Inflammatory macrophage treated with lipopolysaccharide for 1 hour (primary cell): ENCODE measurements around the gene RPL36AL.
"Not testable (repeated sequence)": the region's sequence is repeated elsewhere in the genome, so short reads cannot be mapped to it uniquely, and the experiment has no call there.

Experiments used
- DNase-seq, 2 donors: peaks; one replicate each; pipeline ENCODE4 v3.0.0-alpha.2; 2020 to 2022

The RPL36AL gene

GRCh38 chr14:49620182-49621113 is at the start of gene RPL36AL, which contains the start of gene MGAT2:
Gene RPL36AL, minus strand, starts transcription at chr14:49620626. Its CDS starts 1,522 bp downstream, at chr14:49619104.
Gene MGAT2, plus strand, starts transcription at chr14:49620799. Its CDS starts 470 bp downstream, at chr14:49621269.
- DNase-seq: peak; percentile 96 to 97

DNA sequence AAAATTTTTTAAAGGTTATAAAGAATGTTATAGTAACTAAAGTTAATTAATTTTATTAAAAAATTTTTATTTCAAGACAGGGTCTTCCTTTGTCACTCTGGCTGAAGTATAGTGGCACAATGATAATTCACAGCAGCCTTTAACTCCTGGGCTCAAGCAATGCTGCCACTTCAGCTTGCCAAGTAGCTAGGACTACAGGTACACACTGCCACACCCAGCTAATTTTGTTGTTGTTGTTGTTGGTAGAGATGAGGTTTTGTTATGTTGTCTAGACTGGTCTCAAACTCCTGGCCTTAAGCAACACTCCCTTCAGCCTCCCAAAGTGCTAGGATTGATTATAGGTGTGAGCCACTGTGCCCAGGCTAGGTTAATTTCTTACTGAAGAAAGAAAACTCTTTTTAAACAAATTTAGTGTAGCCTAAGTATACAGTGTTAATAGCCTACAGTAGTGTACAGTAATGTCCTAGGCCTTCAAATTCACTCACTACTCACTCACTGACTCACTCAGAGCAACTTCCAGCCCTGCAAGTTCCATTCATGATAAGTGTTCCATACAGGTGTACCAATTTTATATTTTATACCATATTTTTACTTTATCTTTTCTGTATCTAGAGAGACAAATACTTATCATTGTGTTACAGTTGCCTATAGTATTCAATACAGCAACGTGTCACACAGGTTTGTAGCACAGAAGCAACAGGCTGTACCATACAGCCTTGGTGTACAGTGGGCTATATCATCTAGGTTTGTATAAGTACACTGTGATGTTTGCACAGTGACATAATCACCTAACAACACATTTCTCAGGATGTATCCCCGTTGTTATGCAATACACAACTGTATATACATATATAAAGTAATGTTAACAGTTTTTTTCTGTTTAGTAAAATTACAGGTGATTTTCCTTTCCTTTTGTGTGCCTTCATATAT is 39.4 kb upstream of the RPL36AL start:
- DNase-seq: no peak

DNA sequence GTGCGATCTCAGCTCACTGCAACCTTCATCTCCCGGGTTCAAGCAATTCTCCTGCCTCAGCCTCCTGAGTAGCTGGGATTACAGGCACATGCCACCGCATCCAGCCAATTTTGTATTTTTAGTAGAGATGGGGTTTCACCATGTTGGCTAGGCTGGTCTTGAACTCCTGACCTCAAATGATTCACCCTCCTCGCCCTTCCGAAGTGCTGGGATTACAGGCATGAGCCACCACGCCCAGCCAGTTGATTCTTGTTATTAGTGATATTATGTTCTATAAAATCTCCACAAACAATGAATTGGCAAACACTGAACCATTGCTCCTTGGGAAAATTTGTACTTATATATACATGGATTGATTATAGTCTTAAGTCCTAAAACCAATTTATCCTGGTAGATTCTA is 37.1 kb upstream of the RPL36AL start:
- DNase-seq: not testable (repeated sequence)

GRCh38 chr14:49654511-49654910 is 34.1 kb upstream of the RPL36AL start:
- DNase-seq: no peak

GRCh38 chr14:49653508-49653907 is 33.1 kb upstream of the RPL36AL start:
- DNase-seq: no peak

- DNase-seq: no peak
Measured at GRCh38 chr14:49642163-49642562, 21.7 kb upstream of the RPL36AL start.

- DNase-seq: no peak
Measured at GRCh38 chr14:49641697-49642129, 21.3 kb upstream of the RPL36AL start.

DNA sequence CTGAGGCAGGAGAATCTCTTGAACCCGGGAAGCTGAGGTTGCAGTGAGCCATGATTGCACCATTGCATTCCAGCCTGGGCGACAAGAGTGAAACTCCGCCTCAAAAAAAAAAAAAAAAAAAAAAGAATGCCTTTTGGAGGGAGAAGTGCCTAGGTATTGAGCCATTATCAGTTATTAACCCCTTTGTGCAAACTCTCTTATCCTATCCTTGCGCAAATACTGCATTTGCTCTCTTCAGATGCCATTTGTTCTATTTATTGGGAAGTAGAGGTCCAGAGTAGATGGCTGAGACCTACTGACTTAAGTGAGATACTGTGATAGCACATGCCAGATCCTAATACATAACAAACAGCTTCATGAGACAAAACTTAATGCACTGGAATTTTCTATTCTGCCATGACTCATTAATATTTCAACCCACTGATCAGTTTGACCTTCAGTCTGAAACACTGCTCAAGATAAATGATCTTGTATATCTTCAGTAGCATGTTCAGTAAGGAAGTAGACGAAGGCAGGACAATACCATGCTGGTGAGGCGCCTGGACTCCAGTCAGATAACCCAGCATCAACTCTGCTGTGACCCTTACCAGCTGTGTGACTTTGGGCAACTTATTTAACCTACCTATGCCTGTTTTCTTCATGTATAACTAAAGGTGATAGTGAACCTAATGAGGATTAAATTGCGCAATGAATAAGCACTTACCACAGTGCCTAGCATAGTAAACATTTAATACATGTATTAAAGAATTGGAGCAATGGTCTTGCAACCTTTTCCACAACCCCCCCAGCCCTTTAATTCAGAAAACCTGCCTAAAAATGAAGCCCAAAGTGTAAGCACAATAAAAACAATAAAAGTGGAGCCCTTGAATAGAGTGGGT is 20.4 kb upstream of the RPL36AL start:
- no peak for DNase-seq

DNA sequence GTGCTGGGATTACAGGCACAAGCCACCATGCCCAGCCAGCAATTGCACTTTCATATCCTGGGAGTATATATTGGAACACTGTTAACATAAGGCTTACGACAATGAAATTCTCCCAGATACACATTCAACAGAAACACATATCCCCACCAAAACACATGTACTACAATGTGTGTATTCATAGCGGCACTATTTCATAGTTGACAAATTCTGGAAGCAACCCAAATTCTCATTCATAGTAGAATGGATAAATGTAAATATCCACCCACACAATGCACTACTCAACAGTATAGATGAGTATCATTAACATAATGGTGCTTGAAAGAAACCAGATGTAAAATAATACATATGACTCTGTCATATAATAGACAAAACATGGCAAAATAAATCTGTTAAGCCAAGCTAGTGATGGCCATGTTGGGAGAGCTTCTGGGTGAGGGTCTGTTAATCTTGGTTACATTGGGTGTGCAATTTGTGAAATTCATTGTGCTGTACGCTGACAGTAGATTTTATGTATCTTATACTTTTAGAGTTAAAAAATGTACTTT is 17.2 kb upstream of the RPL36AL start:
- no peak for DNase-seq

DNA sequence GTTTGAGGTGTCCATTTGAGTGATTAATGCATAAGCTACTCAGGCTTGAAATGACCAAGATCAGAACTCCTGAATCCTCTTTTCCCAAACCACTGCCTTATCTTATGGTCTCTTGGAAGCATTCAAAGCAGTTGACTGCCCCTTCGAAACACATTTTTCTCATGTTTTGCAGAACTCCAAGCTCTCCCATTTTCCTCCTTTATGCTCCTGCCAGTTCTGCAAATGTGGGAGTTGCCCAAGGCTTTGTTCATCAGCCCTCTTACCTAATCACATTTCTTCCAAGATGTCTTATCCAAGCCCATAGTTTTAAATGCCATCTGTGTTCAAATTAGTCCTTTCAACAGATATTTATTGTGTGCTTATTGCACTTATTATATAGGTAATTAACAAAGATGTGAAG is 16.4 kb upstream of the RPL36AL start:
- DNase-seq: no peak

DNA sequence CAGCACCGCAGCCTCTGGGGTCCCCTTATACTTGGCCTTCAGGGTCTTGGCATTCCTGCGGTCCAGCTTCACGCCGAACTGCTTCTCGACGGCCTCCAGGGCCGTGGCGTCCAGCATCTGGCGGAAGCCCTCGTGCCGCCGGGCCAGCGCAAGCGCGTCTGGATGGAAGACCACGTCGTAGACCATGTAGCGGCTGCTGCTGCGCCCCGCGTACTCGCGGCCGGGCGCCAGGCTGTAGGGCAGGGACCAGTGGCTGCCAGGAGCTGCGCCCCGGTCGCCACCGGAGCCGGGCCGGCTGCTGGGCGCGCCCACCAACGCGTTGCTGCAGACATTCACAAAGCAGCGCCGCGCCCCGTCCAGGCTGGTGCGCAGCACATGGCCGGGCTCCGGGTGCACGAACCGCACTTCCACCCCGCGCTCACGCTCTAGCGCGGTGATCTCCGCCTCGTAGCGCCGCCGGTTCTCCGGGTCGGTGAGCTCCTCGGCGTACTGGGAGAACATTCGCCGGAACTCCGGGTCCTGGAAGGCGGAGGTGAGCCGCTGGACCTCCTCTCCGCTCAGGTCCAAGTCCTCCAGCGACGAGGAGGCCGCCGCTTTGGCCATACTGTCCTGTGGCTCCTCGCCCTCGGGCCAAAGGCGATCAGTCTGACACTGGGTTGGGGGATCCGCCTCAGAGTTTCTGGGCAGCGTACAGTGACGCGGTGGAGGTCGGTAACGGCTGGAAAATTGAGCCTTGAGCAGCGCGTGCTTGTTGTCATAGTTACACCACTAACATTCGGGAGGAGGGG is 14.3 kb upstream of the RPL36AL start, which contains the start of gene DNAAF2:
TSS of gene DNAAF2 (minus strand) at position 698 of the 788 bp plus-strand sequence. CDS start at position 603, 95 bp downstream.
- peak; percentile 38 for DNase-seq

- peak; percentile 89 to 90 for DNase-seq
Measured at GRCh38 chr14:49633640-49634546, 13.5 kb upstream of the RPL36AL start.

GRCh38 chr14:49623941-49624839 is 3.8 kb upstream of the RPL36AL start:
- peak; percentile 63 to 78 for DNase-seq

DNA sequence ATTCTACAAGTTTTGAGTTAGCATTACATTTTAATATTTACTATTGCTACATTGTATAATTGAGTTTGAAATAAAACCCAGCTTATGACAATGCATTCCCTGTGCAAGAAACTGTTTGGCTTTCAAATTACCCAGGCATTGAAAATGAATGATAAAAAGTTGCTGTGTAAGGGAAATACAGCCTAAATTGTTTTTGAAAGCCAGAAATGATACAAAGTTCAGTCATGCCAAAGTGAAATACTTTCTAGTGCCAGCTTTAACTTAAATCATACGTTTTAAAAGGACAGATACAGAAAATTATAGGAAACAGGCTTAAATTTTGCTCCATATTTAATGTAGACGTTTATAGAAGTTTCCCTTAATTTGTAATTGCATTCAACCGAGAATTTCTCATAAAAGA is 3.0 kb upstream of the RPL36AL start:
- DNase-seq: no peak

- DNase-seq: no peak
Measured at GRCh38 chr14:49622022-49622607, 1.7 kb upstream of the RPL36AL start.

DNA sequence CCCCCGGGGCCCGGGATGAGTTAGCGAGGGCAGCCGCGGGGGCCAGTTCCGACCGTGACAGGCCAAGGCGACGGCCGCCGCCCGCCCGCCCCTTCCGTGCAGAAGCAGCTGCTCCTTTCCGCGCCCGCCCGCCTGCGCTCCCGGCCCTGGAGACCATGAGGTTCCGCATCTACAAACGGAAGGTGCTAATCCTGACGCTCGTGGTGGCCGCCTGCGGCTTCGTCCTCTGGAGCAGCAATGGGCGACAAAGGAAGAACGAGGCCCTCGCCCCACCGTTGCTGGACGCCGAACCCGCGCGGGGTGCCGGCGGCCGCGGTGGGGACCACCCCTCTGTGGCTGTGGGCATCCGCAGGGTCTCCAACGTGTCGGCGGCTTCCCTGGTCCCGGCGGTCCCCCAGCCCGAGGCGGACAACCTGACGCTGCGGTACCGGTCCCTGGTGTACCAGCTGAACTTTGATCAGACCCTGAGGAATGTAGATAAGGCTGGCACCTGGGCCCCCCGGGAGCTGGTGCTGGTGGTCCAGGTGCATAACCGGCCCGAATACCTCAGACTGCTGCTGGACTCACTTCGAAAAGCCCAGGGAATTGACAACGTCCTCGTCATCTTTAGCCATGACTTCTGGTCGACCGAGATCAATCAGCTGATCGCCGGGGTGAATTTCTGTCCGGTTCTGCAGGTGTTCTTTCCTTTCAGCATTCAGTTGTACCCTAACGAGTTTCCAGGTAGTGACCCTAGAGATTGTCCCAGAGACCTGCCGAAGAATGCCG is 872 bp upstream of the RPL36AL start:
- DNase-seq: peak; percentile 72 to 77

DNA sequence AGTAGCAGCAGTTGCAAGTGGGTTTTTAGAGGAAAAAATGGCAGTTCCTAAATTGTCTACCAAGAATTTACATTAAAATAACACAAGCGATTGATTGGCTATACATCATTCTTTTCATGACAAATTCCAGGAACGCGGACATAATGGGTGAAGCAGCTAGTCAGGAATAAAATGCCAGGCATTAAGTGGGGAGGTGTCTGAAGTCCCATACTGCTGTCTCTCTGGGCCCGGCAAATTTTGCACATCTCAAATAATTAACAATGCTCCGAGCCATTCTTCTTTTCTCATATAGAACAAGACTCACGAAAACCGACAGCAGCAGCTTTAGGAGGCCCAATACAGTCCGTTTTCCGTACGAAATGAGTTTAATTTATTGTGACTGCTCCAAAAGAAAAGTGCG is 696 bp downstream of the RPL36AL start:
- no peak for DNase-seq
